Spleen (tissue), 7 donors: ENCODE results near the gene NSF.
"Not testable (repeated sequence)": the region's sequence is repeated elsewhere in the genome, so short reads cannot be mapped to it uniquely, and the experiment has no call there.

Experiments
- CTCF ChIP-seq, 11 experiments: fragments of 200-600 bp in 7 of 11; fragments of 450-650 bp in 4 of 11; sonication (generic) in 4 of 11; IDR thresholded peaks in 8 of 11; conservative IDR thresholded peaks in 3 of 11; 1 replicate in 7 of 11; 2 replicates in 4 of 11; pipeline versions ENCODE4 v1.4.0 to v1.8.0; 2016 to 2021; ENCODE audit warnings: antibody characterized with exemption in 11 of 11, inconsistent platforms in 4 of 11, mild to moderate bottlenecking in 1 of 11
- POLR2A ChIP-seq, 3 donors: fragments of 450-650 bp; IDR thresholded peaks; one replicate each; pipeline ENCODE4 v1.5.1; 2017; ENCODE audit warnings: antibody characterized with exemption in 3 of 3, mild to moderate bottlenecking in 1 of 3
- POLR2AphosphoS5 ChIP-seq, 3 donors: sonication (generic); formaldehyde crosslinking; IDR thresholded peaks; one replicate each; pipeline ENCODE4 v1.5.1; 2017; ENCODE audit warnings: antibody characterized with exemption in 3 of 3
- donor health status: DM: no; HTN: no; CAD: no; lungs with moderate emphysema.
- donor health status: DM: no; HTN: no; CAD: no.
- donor health status: DM: no; HTN: no; CAD: no.

- TF ChIP-seq CTCF (IDR thresholded peaks at IDR 0.05 in 8 of 11, conservative IDR thresholded peaks at IDR 0.05 in 3 of 11); POLR2A (IDR thresholded peaks at IDR 0.05); POLR2AphosphoS5 (IDR thresholded peaks at IDR 0.05): not testable (repeated sequence)
Observed at GRCh38 chr17:46663123-46663522, 72.7 kb downstream of the NSF start.
